Stimulated activated CD4-positive, alpha-beta T cell treated with anti-CD3 and anti-CD28 coated beads, Interleukin-1b, Interleukin-23, amount 100 ng/mL, for 48 hours (primary cell): Measurements from ENCODE around the gene FUZ.

ENCODE experiments used
- DNase-seq: peaks from one replicate; pipeline ENCODE4 v3.0.0-alpha.2; 2020

FUZ gene

DNA sequence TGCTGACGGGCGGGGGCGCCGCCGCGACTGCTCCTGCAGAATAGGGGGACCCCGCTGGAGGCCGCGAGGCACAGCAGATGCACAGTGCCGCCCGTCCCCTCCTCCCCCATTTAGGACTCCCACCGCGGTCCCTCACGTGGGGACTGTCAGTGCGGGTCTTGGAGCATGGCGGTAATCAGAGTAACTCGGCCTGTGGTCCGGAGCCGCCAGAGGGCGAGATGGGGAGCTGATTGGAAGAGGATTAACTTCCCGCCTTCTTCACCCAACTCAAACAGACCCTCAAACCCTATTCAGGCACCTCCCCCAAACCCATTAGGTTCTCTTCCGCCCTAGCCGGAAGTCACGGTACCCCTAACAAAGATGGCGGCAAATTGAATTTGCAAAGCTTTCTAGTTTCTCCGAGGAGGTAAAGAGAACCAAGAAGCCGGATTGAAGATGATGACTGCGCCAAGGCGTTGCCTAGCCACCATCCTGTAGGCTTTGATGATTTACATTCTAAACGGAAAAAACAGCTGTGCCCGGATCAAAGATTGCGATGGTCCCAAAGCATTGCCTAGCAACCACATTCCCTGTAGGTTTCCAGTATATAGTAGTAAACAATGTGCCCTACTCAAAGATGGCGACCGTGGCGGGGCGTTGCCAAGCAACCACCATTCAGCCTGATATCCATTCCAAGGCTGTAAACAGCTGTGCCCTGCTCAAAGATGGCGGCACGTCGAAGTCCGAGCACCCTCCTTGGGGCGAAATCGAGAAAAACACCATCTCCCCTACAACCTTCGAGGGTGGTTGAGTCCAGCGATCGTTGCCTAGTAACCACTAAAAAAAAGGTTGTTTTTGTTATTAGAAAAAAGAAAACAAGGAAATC, at the start of gene FUZ:
Gene FUZ, minus strand, starts transcription at position 296 of the 865 bp plus-strand sequence. Its CDS starts 186 bp downstream, at position 110.
- peak; percentile 94 for DNase-seq

- DNase-seq, result no peak
These were observed 49.5 kb upstream of the FUZ start for GRCh38 chr19:49862391-49863253.

GRCh38 chr19:49861541-49862378, 48.7 kb upstream of the FUZ start:
- DNase-seq, result no peak

- no peak for DNase-seq
These were observed 48.0 kb upstream of the FUZ start for GRCh38 chr19:49861107-49861506.

DNA sequence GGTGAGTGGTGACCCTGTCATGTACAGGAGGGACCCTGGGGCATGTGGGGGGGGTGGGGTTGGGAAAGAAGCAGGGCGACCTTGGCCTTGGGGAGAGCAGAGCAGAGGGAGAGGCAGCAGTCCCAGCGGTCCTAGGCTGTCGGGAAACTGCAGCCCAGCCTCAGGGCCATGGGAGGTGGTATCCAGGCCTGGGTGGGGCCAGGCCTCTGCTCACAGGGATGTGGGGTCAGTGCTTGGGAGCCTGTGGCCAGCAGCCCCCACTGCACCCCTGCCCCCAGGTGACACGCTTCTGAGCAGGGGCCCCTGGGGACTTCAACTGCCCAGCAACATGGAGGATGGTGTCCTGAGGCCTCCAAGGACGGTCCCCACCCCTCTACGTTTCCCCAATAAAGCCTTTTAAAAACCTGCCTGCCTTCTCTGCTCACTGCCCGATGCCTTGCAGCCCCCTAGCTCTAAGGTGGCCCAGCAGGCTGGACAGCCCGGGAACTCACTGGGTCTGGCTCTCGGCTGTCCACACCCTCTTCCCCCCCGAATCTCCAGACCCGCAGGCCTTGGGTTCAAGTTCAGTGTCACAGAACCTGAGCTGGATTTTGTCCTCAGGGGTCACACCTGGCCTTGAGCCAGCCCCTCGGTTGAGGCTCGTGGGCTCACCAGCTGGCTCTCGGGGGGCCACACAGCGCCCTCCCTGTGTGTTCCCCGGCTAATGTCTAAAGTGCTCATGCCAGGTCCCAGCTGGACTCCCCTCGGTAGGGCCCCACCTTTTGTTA, 47.4 kb upstream of the FUZ start:
- no peak for DNase-seq

DNA sequence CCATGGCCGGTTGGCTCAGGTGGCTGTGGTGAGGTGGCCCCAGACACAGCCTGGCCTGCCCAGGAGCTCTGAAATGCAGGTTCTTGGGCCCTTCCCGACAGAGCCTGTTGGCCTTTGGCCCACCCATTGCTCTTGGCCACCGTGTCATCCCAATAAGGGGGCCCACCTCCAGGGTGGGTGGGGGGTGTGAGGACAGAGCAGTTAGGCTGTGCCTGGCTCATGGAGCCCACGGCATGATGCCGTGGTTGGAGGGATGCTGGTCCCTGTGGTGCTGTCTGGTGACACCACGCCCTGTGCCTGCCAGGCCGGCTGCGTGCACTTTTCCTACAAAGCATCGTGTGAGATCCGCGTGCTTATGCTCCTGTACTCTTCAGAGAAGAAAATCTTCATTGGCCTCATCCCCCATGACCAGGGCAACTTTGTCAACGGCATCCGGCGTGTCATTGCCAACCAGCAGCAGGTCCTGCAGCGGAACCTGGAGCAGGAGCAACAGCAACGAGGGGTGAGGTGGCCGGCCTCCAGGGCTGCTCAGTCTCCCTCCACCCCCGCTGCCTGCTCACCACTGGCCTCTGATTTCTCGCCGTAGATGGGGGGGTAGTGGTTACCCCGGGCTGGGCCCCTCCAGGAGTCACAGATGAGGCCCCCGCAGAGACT, 46.7 kb upstream of the FUZ start:
- DNase-seq, result no peak

DNA sequence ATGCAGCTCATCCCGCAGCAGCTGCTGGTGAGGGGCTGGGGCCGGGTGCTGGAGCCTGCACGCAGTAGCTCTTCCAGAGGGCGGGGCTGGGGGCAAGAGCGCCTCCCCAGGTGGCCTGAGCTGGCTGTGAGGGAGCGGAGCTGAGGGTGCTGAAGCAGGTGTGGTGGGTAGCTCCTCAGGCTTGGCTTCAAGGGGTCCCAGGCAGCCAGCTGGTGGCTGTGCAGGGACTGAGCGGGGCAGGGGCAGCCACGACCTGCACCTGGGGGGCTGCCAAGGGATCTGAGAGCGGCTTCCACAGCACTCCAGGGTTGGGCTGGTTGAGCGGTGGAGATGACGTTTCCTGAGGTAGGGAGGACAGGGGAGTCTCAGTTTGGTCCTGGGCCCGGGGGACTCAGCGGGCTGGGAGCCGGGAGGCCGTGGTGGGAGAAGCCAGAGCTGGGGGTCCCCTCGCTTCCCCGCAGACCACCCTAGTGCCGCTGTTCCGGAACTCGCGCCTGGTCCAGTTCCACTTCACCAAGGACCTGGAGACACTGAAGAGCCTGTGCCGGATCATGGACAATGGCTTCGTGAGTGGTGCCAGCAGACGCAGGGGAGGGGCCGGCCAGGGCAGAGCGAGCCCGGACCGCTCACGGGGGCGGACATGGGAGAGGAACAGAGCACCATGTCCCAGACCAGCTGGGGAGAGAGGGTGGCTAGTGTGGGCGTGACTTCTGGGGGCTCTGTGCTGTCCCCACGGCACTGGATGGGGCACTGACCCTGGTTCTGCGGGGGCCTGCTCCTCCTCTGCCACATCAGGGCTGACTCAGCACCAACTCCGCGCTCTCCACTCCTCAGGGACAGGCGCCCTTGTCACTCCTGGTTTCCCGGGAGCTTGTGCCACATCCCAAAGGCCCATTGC, 45.2 kb upstream of the FUZ start:
- DNase-seq, result no peak

- no peak for DNase-seq
These were observed 44.7 kb upstream of the FUZ start for GRCh38 chr19:49857838-49858087.

DNA sequence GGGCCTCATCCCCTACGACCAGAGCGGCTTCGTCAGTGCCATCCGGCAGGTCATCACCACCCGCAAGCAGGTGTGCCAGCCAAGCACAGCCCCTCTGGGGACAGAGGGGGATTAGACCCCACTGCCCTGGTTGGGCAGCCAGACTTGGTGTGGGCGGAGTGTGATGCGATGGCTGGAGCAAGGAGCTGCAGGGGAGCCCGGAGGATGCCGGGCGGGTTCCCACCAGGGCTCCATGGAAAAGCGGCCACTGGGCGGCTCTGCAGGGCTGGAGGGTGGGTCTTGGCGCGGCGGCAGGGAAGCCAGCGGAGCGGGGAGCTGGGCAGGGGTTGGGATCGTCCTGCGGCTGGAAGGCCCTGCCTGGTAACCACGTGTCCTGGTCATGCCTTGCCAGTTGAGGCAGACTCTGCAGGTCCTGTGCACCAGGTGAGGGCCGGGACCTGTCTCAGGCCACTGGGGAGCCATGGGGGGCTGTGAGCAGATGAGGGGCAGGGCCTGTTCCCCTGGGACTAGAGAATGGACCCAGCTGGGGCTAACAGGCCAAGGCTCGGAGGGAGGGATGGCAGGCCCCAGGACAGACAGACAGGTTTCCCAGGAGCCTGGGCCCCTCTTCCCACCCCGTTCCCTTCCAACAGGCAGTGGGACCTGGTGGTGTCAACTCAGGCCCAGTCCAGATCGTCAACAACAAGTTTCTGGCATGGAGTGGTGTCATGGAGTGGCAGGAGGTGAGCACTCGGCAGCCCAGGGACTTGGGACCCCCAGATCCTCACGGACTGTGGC, 44.2 kb upstream of the FUZ start:
- no peak for DNase-seq

DNA sequence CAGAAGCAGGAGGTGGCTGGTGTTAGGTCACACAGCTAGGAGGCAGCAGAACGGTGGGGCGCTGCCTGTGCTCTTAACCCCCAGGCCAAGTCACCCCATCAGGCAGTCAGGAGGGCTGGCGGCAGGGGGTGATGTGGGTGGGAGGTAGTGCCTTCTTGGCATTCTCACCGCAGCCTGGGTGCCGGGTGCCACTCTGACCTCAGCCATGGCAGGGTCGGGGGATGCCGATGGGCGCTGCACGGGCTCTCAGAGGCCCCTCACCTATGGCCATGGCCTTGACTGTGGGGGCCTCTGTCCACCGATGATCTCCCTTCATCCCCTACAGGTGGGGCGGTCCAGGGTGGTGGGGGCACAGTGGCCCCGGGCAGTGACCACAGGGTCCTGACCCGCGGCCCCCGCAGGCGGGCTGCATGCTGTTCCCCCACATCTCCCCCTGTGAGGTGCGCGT, 43.5 kb upstream of the FUZ start:
- no peak for DNase-seq

GRCh38 chr19:49855676-49856573, 42.8 kb upstream of the FUZ start:
- no peak for DNase-seq

- no peak for DNase-seq
These were observed 42.2 kb upstream of the FUZ start for GRCh38 chr19:49855277-49855675.

DNA sequence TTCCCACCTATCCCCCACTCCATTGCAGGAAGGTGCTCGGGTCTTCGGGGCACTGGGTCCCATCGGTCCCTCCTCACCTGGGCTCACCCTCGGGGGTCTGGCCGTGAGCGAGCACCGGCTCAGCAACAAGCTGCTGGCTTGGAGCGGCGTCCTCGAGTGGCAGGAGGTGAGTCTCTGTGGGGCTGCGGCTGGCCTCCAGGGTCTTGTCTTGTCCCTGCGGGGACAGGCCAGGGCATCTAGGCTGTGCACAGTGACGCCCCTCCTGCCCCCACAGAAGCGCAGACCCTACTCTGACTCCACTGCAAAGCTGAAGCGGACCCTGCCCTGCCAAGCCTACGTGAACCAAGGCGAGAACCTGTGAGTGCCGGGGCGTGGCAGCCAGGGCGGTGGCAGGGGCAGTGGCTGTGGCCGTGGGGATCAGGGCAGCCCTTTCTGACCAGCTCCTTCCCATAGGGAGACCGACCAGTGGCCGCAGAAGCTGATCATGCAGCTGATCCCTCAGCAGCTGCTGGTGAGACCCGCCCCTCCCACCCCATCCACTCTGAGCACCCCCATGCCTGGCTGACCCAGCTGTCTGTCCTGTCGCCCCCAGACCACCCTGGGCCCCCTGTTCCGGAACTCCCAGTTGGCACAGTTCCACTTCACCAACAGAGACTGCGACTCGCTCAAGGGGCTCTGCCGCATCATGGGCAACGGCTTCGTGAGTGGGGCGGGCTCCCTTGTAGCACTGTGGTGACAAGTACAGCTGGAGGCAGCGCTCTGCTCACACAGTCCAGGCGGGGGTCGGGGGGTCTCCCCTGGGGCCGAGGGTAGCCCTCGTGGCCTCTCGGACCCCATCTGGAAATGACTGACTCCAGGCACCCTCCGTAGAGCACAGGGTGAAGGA, 41.5 kb upstream of the FUZ start:
- DNase-seq, result no peak

- no peak for DNase-seq
These were observed 40.8 kb upstream of the FUZ start for GRCh38 chr19:49853852-49854377.

DNA sequence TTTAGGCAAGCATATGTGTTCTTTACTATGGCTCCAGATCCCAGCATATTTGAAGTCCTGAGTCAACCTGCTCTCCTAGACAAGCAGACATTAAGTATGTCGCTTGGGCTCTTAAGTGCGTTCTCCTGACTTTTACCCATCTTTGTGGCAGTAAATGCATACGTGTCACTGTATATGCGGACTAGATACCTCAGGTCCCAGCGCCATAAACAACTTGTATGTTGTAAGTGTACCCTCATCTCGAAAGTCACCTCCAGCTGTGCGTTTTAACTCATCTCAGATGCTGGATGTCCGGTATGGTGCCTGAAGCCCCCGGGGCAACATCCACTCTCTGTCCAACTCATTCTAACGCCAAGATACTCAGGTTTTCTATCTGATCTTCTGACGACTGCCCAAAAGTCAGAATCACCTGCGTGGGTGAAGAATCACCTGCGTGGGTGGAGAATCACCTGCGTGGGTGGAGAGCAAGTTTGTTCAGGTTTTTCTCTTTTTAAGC, 39.6 kb upstream of the FUZ start:
- no peak for DNase-seq

DNA sequence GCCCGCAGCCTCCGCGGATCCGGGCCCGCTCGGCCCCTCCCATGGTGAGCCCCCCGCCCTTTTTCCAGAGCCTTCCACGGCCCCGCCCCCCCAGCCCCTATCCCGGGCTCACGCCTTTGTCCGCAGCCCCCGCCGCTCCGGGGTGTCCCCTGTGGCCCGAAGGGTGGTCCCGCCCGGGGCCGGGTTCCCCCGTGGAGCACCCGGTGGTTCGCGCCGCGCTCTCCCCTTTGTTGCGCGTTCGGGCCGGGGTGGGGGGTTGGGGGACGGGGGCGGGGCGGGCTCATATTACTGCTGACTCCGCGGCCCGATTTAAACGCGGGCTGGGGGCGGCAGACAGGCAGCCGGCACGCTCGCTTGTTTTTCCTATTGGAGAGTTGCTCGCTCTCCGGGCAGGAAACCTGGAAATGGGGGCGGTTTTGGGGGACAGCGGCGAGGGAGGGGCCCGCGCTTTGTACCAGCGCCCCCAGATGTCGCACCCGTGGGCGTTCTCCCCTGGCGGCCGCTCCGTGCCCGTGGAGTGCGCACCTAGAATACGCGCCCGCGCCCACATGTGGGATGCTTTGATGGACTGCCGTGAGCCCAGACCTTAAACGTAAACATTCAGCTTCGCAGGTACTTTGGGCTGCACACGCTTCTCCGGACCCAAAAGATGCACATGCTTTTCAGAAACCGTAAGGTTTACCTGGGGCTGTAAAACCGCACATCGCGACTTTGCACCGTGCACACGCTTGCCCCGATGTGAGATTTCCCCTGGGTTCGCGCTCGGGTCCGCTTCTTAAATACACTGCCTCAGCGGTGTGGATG, 38.6 kb upstream of the FUZ start:
- no peak for DNase-seq
